ENCODE data around the gene SLC6A6. TPM values are rescaled to one million over a fixed set of nuclear protein-coding genes. Genes with fewer than 3 reads are reported as not detected.
A peak's percentile ranks its signal among the peaks of the same experiment; 100 is the strongest.

Gene SLC6A6
- total RNA-seq, 1 experiment from 2014 or later, result 72.6 TPM

DNA sequence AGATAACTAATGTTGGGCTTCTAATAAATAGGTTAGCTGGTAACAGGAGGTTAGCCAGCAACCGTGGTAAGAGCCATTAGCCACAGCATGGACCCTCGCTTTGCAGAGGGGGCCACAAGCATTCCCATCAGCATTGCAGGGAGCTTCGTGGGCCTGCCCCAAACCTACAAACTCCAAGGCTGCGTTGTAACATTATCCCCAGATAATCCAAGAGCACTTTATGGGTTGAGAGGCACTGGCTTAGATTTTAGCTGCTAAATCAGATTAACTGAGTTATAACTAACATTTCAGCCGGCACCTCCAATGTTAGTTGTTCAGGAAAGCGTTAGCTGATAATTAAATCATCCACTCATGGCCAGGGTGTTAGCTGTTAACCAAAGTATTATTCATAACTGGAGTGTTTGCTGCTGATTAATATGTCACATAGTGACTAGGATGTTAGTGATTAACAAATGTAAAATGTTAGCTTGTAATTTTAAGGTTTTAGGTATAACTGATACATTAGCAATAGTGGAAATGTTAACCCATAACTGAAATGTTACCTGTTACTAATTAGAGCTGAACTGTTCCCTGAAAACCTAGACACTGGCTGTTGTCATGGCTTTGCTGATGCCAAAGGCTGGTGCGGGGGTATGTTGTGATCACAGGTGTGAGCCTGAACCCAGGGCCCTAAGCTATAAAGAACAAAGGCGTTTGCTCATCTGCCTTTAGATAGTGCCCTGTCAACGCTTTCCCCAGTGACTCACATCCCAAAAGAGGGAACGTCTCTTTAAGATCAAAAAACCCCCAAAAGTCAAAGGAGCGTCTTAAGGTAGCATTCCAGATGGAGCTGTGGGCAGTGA lies 56.2 kb downstream of the SLC6A6 start:
- Histone ChIP-seq H2BK15ac (ENCODE audit: low read depth, low read length) (no peak overlapping the region), H2AK5ac (ENCODE audit: insufficient read length, low read length) (no peak overlapping the region), H3K56ac (ENCODE audit: insufficient read length, low read depth, low read length) (no peak overlapping the region), H3K4me2 (ENCODE audit: insufficient read depth, insufficient read length, low read length) (no peak overlapping the region), H3K27me3 (ENCODE audit: insufficient read depth, low read length) (no peaks in the 10 kb centered on the region), H3K4me1 (ENCODE audit: insufficient read depth, low read length) (peaks cover 3% of the 10 kb centered on the region; the same call in 1 of the 2 replicates), H3T11ph (ENCODE audit: low read length) (no peak overlapping the region), H3K9ac (ENCODE audit: extremely low read depth, insufficient read length, low read length) (no peak overlapping the region), H3K18ac (ENCODE audit: insufficient read length, low read depth, low read length) (no peak overlapping the region), H4K91ac (ENCODE audit: insufficient read length, low read depth, low read length) (no peak overlapping the region), H2BK20ac (ENCODE audit: low read depth, low read length, poor library complexity, severe bottlenecking) (no peak overlapping the region), H3K79me2 (ENCODE audit: insufficient read depth, low read length) (no peaks in the 10 kb centered on the region), H4K5ac (ENCODE audit: insufficient read length, low read depth, low read length) (no peak overlapping the region), H3K23ac (ENCODE audit: insufficient read length, low read depth, low read length) (no peak overlapping the region), H3K14ac (ENCODE audit: insufficient read depth, low read length) (no peak overlapping the region), H2BK12ac (ENCODE audit: insufficient read length, low read depth, low read length) (no peak overlapping the region), H3K79me1 (ENCODE audit: insufficient read depth, low read depth, low read length, poor library complexity, severe bottlenecking) (no peaks in the 10 kb centered on the region), H3K23me2 (ENCODE audit: insufficient read length, low read depth, low read length, poor library complexity, severe bottlenecking) (no peaks in the 10 kb centered on the region), H3K9me3 (ENCODE audit: control insufficient read depth, low read depth, low read length) (no peaks in the 10 kb centered on the region), H3K27ac (ENCODE audit: insufficient read length, low read depth, low read length) (no peak overlapping the region), H2BK5ac (ENCODE audit: insufficient read length, low read length) (no peak overlapping the region), H4K20me1 (ENCODE audit: control insufficient read depth, insufficient read depth, insufficient read length) (no peaks in the 10 kb centered on the region), H4K8ac (replicated peaks; ENCODE audit: insufficient read length, low read depth, low read length) (no peak overlapping the region), H2AFZ (ENCODE audit: low read length) (no peak overlapping the region), H3K4ac (ENCODE audit: low read depth, low read length) (no peak overlapping the region), H2BK120ac (ENCODE audit: low read depth, low read length, poor library complexity, severe bottlenecking) (no peak overlapping the region)
- H3K9me3 Mint-ChIP-seq, result no peaks in the 10 kb centered on the region
- H3K27me3 Mint-ChIP-seq (ENCODE audit: low read depth), result no peaks in the 10 kb centered on the region
- peaks cover 32 to 69% (median 48%) of the 10 kb centered on the region in 3 experiments; a peak in 6 of 7 replicates for H3K36me3 Mint-ChIP-seq (ENCODE audit: insufficient read depth in 1 of 3, low read depth in 3 of 3)
- no peak overlapping the region for H3K4me3 Mint-ChIP-seq
- TF ChIP-seq, protein P1, sequence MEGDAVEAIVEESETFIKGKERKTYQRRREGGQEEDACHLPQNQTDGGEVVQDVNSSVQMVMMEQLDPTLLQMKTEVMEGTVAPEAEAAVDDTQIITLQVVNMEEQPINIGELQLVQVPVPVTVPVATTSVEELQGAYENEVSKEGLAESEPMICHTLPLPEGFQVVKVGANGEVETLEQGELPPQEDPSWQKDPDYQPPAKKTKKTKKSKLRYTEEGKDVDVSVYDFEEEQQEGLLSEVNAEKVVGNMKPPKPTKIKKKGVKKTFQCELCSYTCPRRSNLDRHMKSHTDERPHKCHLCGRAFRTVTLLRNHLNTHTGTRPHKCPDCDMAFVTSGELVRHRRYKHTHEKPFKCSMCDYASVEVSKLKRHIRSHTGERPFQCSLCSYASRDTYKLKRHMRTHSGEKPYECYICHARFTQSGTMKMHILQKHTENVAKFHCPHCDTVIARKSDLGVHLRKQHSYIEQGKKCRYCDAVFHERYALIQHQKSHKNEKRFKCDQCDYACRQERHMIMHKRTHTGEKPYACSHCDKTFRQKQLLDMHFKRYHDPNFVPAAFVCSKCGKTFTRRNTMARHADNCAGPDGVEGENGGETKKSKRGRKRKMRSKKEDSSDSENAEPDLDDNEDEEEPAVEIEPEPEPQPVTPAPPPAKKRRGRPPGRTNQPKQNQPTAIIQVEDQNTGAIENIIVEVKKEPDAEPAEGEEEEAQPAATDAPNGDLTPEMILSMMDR (conservative IDR thresholded peaks at IDR 0.05), result no peak
- peak overlapping the region in 2 of 3 experiments; percentile 53 to 87; a peak in 3 of 7 replicates for H3K27ac Mint-ChIP-seq
- peaks cover 33 to 34% of the 10 kb centered on the region in 2 experiments for H3K4me1 Mint-ChIP-seq
- no peak for DNase-seq
- no CpG with 5 or more reads among the region's 11 CpGs for WGBS (ENCODE audit: extremely low coverage, insufficient read length, low lambda C conversion rate)

Data from H9 (cell line).